ENCODE data around the gene SPAG7. TPM values are rescaled to one million over a fixed set of nuclear protein-coding genes. Genes with fewer than 3 reads are reported as not detected.

Gene SPAG7
- total and polyA plus RNA-seq, 2 of the 8 experiments (the other 6 are each of a cell fraction or from before 2014, with no cell fraction given): 74.2 to 81.9 TPM

DNA sequence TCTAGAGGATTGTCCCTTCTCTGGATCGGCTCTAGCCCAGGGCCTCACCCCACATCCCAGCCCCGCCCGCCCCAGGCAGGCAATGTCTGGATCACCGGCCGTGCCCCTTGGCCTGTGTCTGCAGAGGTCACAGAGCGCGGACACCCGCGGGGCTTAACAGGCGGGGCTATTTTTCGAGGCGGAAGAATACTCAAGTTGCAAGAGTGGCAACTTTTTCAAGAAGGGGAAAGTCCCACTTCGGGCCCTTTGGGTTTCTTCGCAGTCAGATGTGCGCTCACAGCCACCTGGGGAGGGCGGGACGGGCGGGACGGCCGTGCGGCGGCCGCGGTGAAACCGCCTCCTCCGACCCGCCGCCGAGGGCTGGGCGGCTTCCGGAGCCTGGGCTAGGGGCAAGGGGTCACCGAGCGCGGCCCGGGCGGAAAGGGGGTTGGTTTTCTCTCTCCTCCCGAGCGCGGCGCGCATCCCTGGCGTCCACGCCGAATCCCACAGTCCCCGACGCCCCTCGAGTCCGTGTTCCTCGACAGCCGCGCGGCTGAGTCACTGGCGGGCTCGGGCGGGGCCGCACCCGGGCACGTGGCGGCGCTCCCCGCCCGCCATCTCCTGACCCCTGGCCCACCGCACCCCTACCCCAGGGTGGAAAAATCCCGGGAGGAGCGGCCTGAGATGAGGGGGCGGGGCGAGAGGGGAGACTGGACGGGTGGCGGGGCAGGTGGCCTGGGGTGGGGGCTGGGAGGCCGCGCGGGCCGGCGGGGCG is 18.1 kb downstream of the SPAG7 start (continued):
- TF ChIP-seq MAX (IDR thresholded peaks at IDR 0.05) (peak; percentile 84), TAF1 (IDR thresholded peaks at IDR 0.05; ENCODE audit: low read depth, low read length) (peak; percentile 70), ASH2L (IDR thresholded peaks at IDR 0.05; ENCODE audit: low read length) (no peak), RAD21 (IDR thresholded peaks at IDR 0.05 in 1 of 2, conservative IDR thresholded peaks at IDR 0.05 in 1 of 2; ENCODE audit: low read depth in 2 of 2, low read length in 2 of 2) (no peak), PHF8 (conservative IDR thresholded peaks at IDR 0.05; ENCODE audit: low read depth, low read length) (peak; percentile 44), POLR2A (IDR thresholded peaks at IDR 0.05; ENCODE audit: control extremely low read depth in 1 of 2, low read depth in 2 of 2, low read length in 2 of 2) (peak in 1 of 2 experiments; percentile 41; a peak in 2 of 3 replicates), HDAC2 (IDR thresholded peaks at IDR 0.05; ENCODE audit: borderline replicate concordance in 1 of 2, low read depth in 2 of 2, low read length in 2 of 2) (no peak), BACH1 (IDR thresholded peaks at IDR 0.05; ENCODE audit: low read length) (peak; percentile 46)
- TF ChIP-seq, protein P1, sequence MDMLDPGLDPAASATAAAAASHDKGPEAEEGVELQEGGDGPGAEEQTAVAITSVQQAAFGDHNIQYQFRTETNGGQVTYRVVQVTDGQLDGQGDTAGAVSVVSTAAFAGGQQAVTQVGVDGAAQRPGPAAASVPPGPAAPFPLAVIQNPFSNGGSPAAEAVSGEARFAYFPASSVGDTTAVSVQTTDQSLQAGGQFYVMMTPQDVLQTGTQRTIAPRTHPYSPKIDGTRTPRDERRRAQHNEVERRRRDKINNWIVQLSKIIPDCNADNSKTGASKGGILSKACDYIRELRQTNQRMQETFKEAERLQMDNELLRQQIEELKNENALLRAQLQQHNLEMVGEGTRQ (IDR thresholded peaks at IDR 0.05; ENCODE audit: low read length): no peak
- TF ChIP-seq, protein P2, sequence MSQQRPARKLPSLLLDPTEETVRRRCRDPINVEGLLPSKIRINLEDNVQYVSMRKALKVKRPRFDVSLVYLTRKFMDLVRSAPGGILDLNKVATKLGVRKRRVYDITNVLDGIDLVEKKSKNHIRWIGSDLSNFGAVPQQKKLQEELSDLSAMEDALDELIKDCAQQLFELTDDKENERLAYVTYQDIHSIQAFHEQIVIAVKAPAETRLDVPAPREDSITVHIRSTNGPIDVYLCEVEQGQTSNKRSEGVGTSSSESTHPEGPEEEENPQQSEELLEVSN (IDR thresholded peaks at IDR 0.05): peak; percentile 81
